Astrocyte (in vitro differentiated cells and primary cell): Measurements from ENCODE around the gene C19orf38.

Experiments used
- CTCF ChIP-seq: IDR thresholded peaks from 2 replicates; pipeline ENCODE4 v1.5.1; 2011; ENCODE audit warnings: low read depth, mild to moderate bottlenecking, inconsistent platforms, low read length, moderate library complexity; ENCODE audit not compliant: insufficient read depth
- EZH2 ChIP-seq: IDR thresholded peaks from 2 replicates; pipeline ENCODE4 v1.6.1; 2012; ENCODE audit warnings: mild to moderate bottlenecking, low read length, inconsistent platforms; ENCODE audit not compliant: insufficient read depth

- TF ChIP-seq EZH2 (no peak), CTCF (no peak)
Measured at GRCh38 chr19:10832939-10833296, 15.3 kb upstream of the C19orf38 start.
